ENCODE results near the gene TLR10. TPM values are rescaled to one million over a fixed set of nuclear protein-coding genes. Genes with fewer than 3 reads are reported as not detected.

Gene TLR10
- total and polyA plus RNA-seq, 12 donors = 0.01 to 0.39 (median 0.10) TPM; not detected in 7

DNA sequence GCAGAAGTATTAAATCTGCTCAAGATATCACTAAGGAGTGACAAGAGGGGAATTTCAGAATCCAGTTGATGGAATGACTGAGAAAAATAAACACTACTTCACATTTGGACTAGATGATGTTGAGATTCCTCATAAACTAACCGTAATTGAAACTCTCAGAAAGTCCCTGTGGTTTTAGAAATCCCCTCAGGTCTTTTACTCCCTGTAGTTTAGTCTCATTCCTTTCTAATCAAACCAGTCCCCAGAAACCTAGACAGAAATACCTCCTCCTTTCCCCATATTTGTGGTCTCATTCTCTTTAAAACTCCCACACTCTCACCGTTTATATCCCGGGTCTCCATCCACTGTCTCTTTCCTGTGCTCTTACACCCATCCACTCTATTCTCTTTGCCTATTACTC is 36.8 kb upstream of the TLR10 start:
- DNase-seq = no peak
- peaks cover 0 to 4% (median 0%) of the 10 kb centered on the region in 9 donors for H3K36me3 ChIP-seq
- WGBS, 2 donors = 76% methylated on average over 3 of the region's 3 CpGs
- intact Hi-C loops (cut with DNase I) = loop anchor here in 1 of 10 donors (1.0 kb wide), 1 partner anchor 43 kb away; no protein-coding TSS in a partner anchor
- H3K27ac ChIP-seq = no peak overlapping the region
- no peak overlapping the region for H3K4me3 ChIP-seq
- H3K4me1 ChIP-seq = peaks cover 0 to 48% (median 0%) of the 10 kb centered on the region in 9 donors
- TF ChIP-seq, protein P1, sequence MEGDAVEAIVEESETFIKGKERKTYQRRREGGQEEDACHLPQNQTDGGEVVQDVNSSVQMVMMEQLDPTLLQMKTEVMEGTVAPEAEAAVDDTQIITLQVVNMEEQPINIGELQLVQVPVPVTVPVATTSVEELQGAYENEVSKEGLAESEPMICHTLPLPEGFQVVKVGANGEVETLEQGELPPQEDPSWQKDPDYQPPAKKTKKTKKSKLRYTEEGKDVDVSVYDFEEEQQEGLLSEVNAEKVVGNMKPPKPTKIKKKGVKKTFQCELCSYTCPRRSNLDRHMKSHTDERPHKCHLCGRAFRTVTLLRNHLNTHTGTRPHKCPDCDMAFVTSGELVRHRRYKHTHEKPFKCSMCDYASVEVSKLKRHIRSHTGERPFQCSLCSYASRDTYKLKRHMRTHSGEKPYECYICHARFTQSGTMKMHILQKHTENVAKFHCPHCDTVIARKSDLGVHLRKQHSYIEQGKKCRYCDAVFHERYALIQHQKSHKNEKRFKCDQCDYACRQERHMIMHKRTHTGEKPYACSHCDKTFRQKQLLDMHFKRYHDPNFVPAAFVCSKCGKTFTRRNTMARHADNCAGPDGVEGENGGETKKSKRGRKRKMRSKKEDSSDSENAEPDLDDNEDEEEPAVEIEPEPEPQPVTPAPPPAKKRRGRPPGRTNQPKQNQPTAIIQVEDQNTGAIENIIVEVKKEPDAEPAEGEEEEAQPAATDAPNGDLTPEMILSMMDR (IDR thresholded peaks at IDR 0.05) = no peak
- H3K27me3 ChIP-seq = peaks cover 0 to 1% (median 0%) of the 10 kb centered on the region in 7 donors
- peaks cover 0 to 22% (median 0%) of the 10 kb centered on the region in 11 donors for H3K9me3 ChIP-seq
- no peak for ATAC-seq

DNA sequence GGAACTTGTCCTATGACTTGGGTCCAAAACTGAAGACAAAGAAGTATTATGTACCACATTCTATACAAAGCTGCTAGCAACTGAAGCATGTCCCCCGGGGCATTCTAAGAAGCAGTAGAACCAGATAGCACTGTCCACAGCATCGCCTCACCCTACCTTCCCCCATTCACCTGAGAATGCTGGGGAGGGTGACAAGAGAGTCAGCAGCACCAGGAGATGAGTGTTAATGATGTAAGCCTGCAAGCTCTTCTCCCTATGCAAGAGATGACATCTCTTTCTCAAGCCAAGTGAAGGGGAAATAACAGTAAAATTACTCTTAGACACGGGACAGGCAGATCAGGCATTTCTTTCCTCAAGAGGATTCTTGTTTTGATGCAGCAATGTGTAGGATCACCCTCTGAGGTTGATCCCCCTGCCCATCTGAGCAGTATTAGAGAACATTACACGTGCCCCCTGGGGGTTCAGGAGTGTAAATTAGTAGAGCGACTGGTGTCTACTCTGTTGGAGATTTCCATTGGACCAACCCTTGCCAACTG is 35.7 kb upstream of the TLR10 start:
- no peak for ATAC-seq

DNA sequence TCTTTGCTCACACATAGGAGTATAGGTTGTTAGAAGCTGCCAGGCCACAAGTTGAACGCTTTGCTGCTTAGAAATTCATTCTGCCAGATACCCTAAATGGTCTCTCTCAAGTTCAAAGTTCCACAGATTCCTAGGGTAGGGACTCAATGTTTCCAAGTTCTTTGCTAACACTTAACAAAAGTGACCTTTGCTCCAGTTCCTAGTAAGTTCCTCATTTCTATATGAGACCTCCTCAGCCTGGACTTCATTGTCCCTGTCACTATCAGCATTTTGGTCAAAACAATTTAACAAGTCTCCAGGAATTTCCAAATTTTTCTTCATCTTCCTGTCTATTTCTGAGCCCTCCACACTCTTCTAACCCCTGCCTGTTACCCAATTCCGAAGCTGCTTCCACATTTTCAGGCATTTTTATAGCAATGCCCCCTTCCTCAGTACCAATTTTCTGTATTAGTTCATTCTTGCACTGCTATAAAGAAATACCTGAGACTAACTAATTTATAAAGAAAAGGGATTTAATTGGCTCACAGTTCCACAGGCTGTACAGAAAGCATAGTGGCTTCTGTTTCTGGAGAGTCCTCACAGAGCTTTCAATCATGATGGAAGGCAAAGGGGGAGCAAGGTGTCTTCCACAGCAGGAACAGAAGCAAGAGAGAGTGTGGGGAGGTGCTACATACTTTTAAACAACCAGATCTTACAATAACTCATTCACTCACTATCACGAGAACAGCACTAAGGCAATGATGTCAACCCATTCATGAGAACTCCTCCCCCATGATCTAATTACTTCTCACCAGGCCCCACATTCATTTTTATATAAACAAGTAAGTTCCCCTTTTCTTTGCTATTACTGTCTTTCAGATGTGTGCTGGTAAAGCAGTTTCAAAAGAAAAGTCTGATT is 33.3 kb upstream of the TLR10 start:
- TF ChIP-seq, protein P1 (IDR thresholded peaks at IDR 0.05) = no peak
- Histone ChIP-seq H3K9me3 (peaks cover 0 to 11% (median 0%) of the 10 kb centered on the region in 11 donors), H3K27ac (peak overlapping the region in 3 of 10 donors; percentile 22 to 72 (median 41)), H3K4me1 (peaks cover 0 to 64% (median 0%) of the 10 kb centered on the region in 9 donors), H3K4me3 (peak overlapping the region in 1 of 10 donors; percentile 10), H3K36me3 (no peaks in the 10 kb centered on the region), H3K27me3 (peaks cover 0 to 3% (median 0%) of the 10 kb centered on the region in 7 donors)
- no peak for DNase-seq
- intact Hi-C loops (cut with DNase I) = no loop called here
- ATAC-seq = peak in 7 of 8 donors; percentile 30 to 58 (median 57)
- 61 to 62% methylated on average over 3 of the region's 3 CpGs for WGBS, 2 donors

More for the DNA sequence above, 35.7 kb upstream of the TLR10 start:
- WGBS, 2 donors = 66 to 67% methylated on average over 5 of the region's 5 CpGs
- Histone ChIP-seq H3K27me3 (peaks cover 0 to 3% (median 0%) of the 10 kb centered on the region in 7 donors), H3K36me3 (no peaks in the 10 kb centered on the region), H3K4me1 (peaks cover 0 to 59% (median 0%) of the 10 kb centered on the region in 9 donors), H3K9me3 (peaks cover 0 to 19% (median 0%) of the 10 kb centered on the region in 11 donors), H3K4me3 (no peak overlapping the region), H3K27ac (no peak overlapping the region)
- TF ChIP-seq, protein P1 (IDR thresholded peaks at IDR 0.05) = no peak
- intact Hi-C loops (cut with DNase I) = no loop called here
- no peak for DNase-seq

DNA sequence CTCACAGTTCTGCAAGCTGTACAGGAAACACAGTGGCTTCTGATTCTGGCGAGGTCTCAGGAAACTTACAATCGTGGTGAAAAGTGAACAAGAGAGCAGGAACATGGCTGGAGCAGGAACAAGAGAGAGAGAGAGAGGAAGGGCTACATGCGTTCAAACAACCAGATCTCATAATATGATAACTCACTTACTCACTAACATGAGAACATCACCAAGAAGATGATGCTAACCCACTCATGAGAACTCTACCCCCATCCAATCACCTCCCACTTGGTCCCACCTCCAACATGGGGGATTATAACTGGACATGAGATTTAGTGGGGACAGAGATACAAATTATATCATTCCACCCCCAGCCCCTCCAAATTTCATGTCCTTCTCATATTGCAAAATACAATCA is 31.6 kb upstream of the TLR10 start:
- Histone ChIP-seq H3K4me1 (peaks cover 0 to 51% (median 0%) of the 10 kb centered on the region in 9 donors), H3K27me3 (peaks cover 0 to 3% (median 0%) of the 10 kb centered on the region in 7 donors), H3K9me3 (peaks cover 0 to 11% (median 0%) of the 10 kb centered on the region in 11 donors), H3K4me3 (no peak overlapping the region), H3K27ac (peak overlapping the region in 1 of 10 donors; percentile 72), H3K36me3 (no peaks in the 10 kb centered on the region)
- ATAC-seq = no peak
- TF ChIP-seq, protein P1 (IDR thresholded peaks at IDR 0.05) = no peak
- 61 to 69% methylated on average over 3 of the region's 3 CpGs for WGBS, 2 donors
- no peak for DNase-seq
- intact Hi-C loops (cut with DNase I) = no loop called here

Measured in heart right ventricle (tissue), 16 donors.